ENCODE measurements around the gene C1orf53. TPM values are rescaled to one million over a fixed set of nuclear protein-coding genes. Genes with fewer than 3 reads are reported as not detected.
A peak's percentile ranks its signal among the peaks of the same experiment; 100 is the strongest.

The C1orf53 gene
- polyA plus RNA-seq, 1 of the 3 experiments (the other 2 are of a cell fraction) = 24.9 TPM

DNA sequence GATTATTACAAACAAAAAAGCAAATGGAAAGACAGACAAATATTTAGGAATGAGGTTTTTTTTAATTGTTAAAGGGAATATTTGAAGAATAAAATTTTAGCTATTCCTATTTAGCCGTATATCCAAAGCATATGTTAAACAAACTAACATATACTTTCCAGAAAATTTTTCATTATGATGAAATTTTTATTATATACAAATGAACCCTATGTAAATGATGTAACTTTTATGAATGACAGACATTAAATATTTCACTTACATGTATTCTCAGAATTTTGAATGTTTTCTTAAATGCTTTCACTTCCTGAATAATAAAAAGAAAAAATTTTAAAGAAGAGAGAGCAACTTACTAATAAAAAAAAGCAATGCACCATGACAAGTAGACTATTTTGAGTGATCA is 30.6 kb downstream of the C1orf53 start:
- WGBS (ENCODE audit: low lambda C conversion rate) = 95% methylated on average over 1 of the region's 1 CpG
- H3K9me3 ChIP-seq = no peaks in the 10 kb centered on the region
- ChIA-PET POLR2A (no interaction called here), CTCF (interaction anchor here (0.8 to 2.7 kb wide), 3 partner anchors 8 to 22 kb away, joined by 3 to 8 read pairs (median 5); partner anchors contain the start of gene LHX9)
- no peak overlapping the region for H3K9ac ChIP-seq
- no peak overlapping the region for H2AFZ ChIP-seq (ENCODE audit: low read depth)
- no peaks in the 10 kb centered on the region for H3K9me2 ChIP-seq
- H3K36me3 ChIP-seq (replicated peaks in 1 of 2; ENCODE audit: control insufficient read depth in 1 of 2, insufficient read depth in 2 of 2, low read length in 1 of 2) = peaks cover 42 to 49% of the 10 kb centered on the region in 2 experiments
- peaks cover 10% of the 10 kb centered on the region for H3F3A ChIP-seq (replicated peaks; ENCODE audit: insufficient read depth)
- peaks cover 0 to 2% of the 10 kb centered on the region in 2 experiments; a peak in 2 of 4 replicates for H3K4me1 ChIP-seq (ENCODE audit: control insufficient read depth in 1 of 2, insufficient read depth in 2 of 2, low read depth in 1 of 2, low read length in 1 of 2)
- DNase-seq = no peak
- H3K4me2 ChIP-seq = no peak overlapping the region
- peak overlapping the region in 1 of 2 experiments; percentile 86; a peak in 2 of 4 replicates for H3K27ac ChIP-seq (ENCODE audit: low read depth in 2 of 2, low read length in 1 of 2)
- no peak for TF ChIP-seq CHD2 (IDR thresholded peaks at IDR 0.05; ENCODE audit: low read length, partially characterized antibody)
- no peak for TF ChIP-seq FOSL2 (IDR thresholded peaks at IDR 0.05; ENCODE audit: borderline replicate concordance, low read depth)
- no peak for TF ChIP-seq TAF1 (IDR thresholded peaks at IDR 0.05; ENCODE audit: borderline replicate concordance, low read depth, low read length)
- no peak for TF ChIP-seq TCF12 (IDR thresholded peaks at IDR 0.05)
- no peak for TF ChIP-seq ZBTB33 (IDR thresholded peaks at IDR 0.05; ENCODE audit: borderline replicate concordance, low read depth)
- TF ChIP-seq GATA2 (CRISPR knock-in tag; IDR thresholded peaks at IDR 0.05) = no peak
- no peak for TF ChIP-seq POLR2AphosphoS5 (IDR thresholded peaks at IDR 0.05; ENCODE audit: low read depth, low read length)
- TF ChIP-seq RAD21 (IDR thresholded peaks at IDR 0.05; ENCODE audit: low read length) = no peak
- no peak for TF ChIP-seq EP300 (IDR thresholded peaks at IDR 0.05; ENCODE audit: borderline replicate concordance in 1 of 2, low read depth in 1 of 2, low read length in 1 of 2)
- no peak for TF ChIP-seq SMC3 (IDR thresholded peaks at IDR 0.05; ENCODE audit: low read depth, low read length)
- H3K79me2 ChIP-seq (ENCODE audit: insufficient read depth) = no peaks in the 10 kb centered on the region
- H4K20me1 ChIP-seq (ENCODE audit: insufficient read depth) = no peaks in the 10 kb centered on the region
- H3K4me3 ChIP-seq (ENCODE audit: low read depth in 2 of 2, low read length in 1 of 2) = no peak overlapping the region
- no peaks in the 10 kb centered on the region for H3K27me3 ChIP-seq (ENCODE audit: insufficient read depth)

- H3K79me2 ChIP-seq (ENCODE audit: insufficient read depth) = no peaks in the 10 kb centered on the region
- H3F3A ChIP-seq (replicated peaks; ENCODE audit: insufficient read depth) = peaks cover 10% of the 10 kb centered on the region
- H3K36me3 ChIP-seq (replicated peaks in 1 of 2; ENCODE audit: control insufficient read depth in 1 of 2, insufficient read depth in 2 of 2, low read length in 1 of 2) = peaks cover 36 to 43% of the 10 kb centered on the region in 2 experiments
- H3K27ac ChIP-seq (ENCODE audit: low read depth in 2 of 2, low read length in 1 of 2) = peak overlapping the region in 1 of 2 experiments; percentile 86; a peak in 2 of 4 replicates
- no peaks in the 10 kb centered on the region for H3K9me2 ChIP-seq
- peaks cover 0 to 2% of the 10 kb centered on the region in 2 experiments; a peak in 2 of 4 replicates for H3K4me1 ChIP-seq (ENCODE audit: control insufficient read depth in 1 of 2, insufficient read depth in 2 of 2, low read depth in 1 of 2, low read length in 1 of 2)
- no peak for DNase-seq
- H3K9ac ChIP-seq = no peak overlapping the region
- CTCF ChIA-PET = interaction anchor here (0.7 to 2.7 kb wide), 7 partner anchors 8 to 753 kb away, joined by 3 to 8 read pairs (median 3); partner anchors contain the start of gene LHX9
- WGBS (ENCODE audit: low lambda C conversion rate) = 87% methylated on average over 1 of the region's 1 CpG
- TF ChIP-seq ZBTB33 (IDR thresholded peaks at IDR 0.05; ENCODE audit: borderline replicate concordance, low read depth) (no peak), NRF1 (IDR thresholded peaks at IDR 0.05; ENCODE audit: low read depth, low read length) (no peak), EP300 (IDR thresholded peaks at IDR 0.05; ENCODE audit: borderline replicate concordance in 1 of 2, low read depth in 1 of 2, low read length in 1 of 2) (no peak), ELF1 (IDR thresholded peaks at IDR 0.05) (no peak), RAD21 (IDR thresholded peaks at IDR 0.05; ENCODE audit: low read length) (no peak), YY1 (IDR thresholded peaks at IDR 0.05; ENCODE audit: low read depth) (no peak)
- no peaks in the 10 kb centered on the region for H3K27me3 ChIP-seq (ENCODE audit: insufficient read depth)
- no peaks in the 10 kb centered on the region for H3K9me3 ChIP-seq
- H4K20me1 ChIP-seq (ENCODE audit: insufficient read depth) = no peaks in the 10 kb centered on the region
- no peak overlapping the region for H3K4me2 ChIP-seq
- no peak overlapping the region; the same call in 1 of the 2 replicates for H2AFZ ChIP-seq (ENCODE audit: low read depth)
- POLR2A ChIA-PET = no interaction called here
- H3K4me3 ChIP-seq (ENCODE audit: low read depth in 2 of 2, low read length in 1 of 2) = no peak overlapping the region
Observed at GRCh38 chr1:197933647-197934046, 31.2 kb downstream of the C1orf53 start.
